Activated T-helper 17 cell treated with anti-CD3 and anti-CD28 coated beads, Interleukin-2, amount 50 U/mL, for 72 hours (primary cell): Measurements from ENCODE around the gene GPR55. TPM values are rescaled to one million over a fixed set of nuclear protein-coding genes. Genes with fewer than 3 reads are reported as not detected.

ENCODE experiments used
- ATAC-seq: fragments of 150-1000 bp; cut with Tn5 transposase; replicated peaks from 2 replicates; pipeline ENCODE4 v1.10.0; 2021; ENCODE audit warnings: mild to moderate bottlenecking, moderate library complexity
- H3K27ac Mint-ChIP-seq: one replicate; pipeline ENCODE4 v1.8.0; 2022; ENCODE audit warnings: mixed read lengths
- H3K27me3 Mint-ChIP-seq: one replicate; pipeline ENCODE4 v1.8.0; 2022; ENCODE audit warnings: mixed read lengths
- H3K36me3 Mint-ChIP-seq: one replicate; pipeline ENCODE4 v1.8.0; 2022; ENCODE audit warnings: low read depth, mild to moderate bottlenecking, mixed read lengths
- H3K4me1 Mint-ChIP-seq: one replicate; pipeline ENCODE4 v1.8.0; 2022; ENCODE audit warnings: mixed read lengths
- H3K4me3 Mint-ChIP-seq: one replicate; pipeline ENCODE4 v1.8.0; 2022; ENCODE audit warnings: mild to moderate bottlenecking, mixed read lengths
- H3K9me3 Mint-ChIP-seq: one replicate; pipeline ENCODE4 v1.8.0; 2022; ENCODE audit warnings: mixed read lengths
- total RNA-seq, 2 donors: library from RNA; stranded (reverse); gene quantifications; one replicate each; pipeline ENCODE4 v1.2.3, GENCODE V29; 2022

GPR55 gene
- total RNA-seq, 2 donors from 2014 or later = 11.1 to 19.9 TPM

- H3K4me1 Mint-ChIP-seq = peaks cover 21% of the 10 kb centered on the region
- no peaks in the 10 kb centered on the region for H3K9me3 Mint-ChIP-seq
- peak within 1 kb of the TSS; percentile 54 for H3K27ac Mint-ChIP-seq
- H3K4me3 Mint-ChIP-seq = peak within 1 kb of the TSS; percentile 73
- no peaks in the 10 kb centered on the region for H3K36me3 Mint-ChIP-seq
- H3K27me3 Mint-ChIP-seq = peaks cover 7% of the 10 kb centered on the region
- ATAC-seq = peak; percentile 86
Measured at GRCh38 chr2:230864605-230865306, 60.3 kb downstream of the GPR55 start, which contains the start of gene ITM2C. TSS of gene ITM2C (plus strand) at chr2:230864942. CDS start at chr2:230865026, 84 bp downstream.

GRCh38 chr2:230864122-230864604 lies 60.9 kb downstream of the GPR55 start:
- H3K27me3 Mint-ChIP-seq = peaks cover 7% of the 10 kb centered on the region
- ATAC-seq = peak; percentile 4

GRCh38 chr2:230863442-230864121 lies 61.5 kb downstream of the GPR55 start:
- peaks cover 7% of the 10 kb centered on the region for H3K27me3 Mint-ChIP-seq

More at GRCh38 chr2:230864122-230864604, 60.9 kb downstream of the GPR55 start:
- peak overlapping the region; percentile 51 for H3K27ac Mint-ChIP-seq
- peak overlapping the region; percentile 73 for H3K4me3 Mint-ChIP-seq
- no peaks in the 10 kb centered on the region for H3K9me3 Mint-ChIP-seq
- H3K4me1 Mint-ChIP-seq = peaks cover 21% of the 10 kb centered on the region
- H3K36me3 Mint-ChIP-seq = no peaks in the 10 kb centered on the region

GRCh38 chr2:230863031-230863430 lies 62.0 kb downstream of the GPR55 start:
- ATAC-seq = no peak
- Mint-ChIP-seq H3K27ac (no peak overlapping the region), H3K9me3 (no peaks in the 10 kb centered on the region), H3K27me3 (peaks cover 7% of the 10 kb centered on the region), H3K36me3 (no peaks in the 10 kb centered on the region), H3K4me1 (peaks cover 21% of the 10 kb centered on the region), H3K4me3 (peak overlapping the region; percentile 73)

More at GRCh38 chr2:230863442-230864121, 61.5 kb downstream of the GPR55 start:
- H3K9me3 Mint-ChIP-seq = no peaks in the 10 kb centered on the region
- H3K4me1 Mint-ChIP-seq = peaks cover 21% of the 10 kb centered on the region
- no peaks in the 10 kb centered on the region for H3K36me3 Mint-ChIP-seq
- peak overlapping the region; percentile 73 for H3K4me3 Mint-ChIP-seq
- no peak for ATAC-seq
- H3K27ac Mint-ChIP-seq = peak overlapping the region; percentile 51

- H3K4me3 Mint-ChIP-seq = no peak overlapping the region
- no peak overlapping the region for H3K27ac Mint-ChIP-seq
- H3K27me3 Mint-ChIP-seq = peaks cover 12% of the 10 kb centered on the region
- H3K36me3 Mint-ChIP-seq = no peaks in the 10 kb centered on the region
- no peak for ATAC-seq
- H3K9me3 Mint-ChIP-seq = no peaks in the 10 kb centered on the region
- peaks cover 21% of the 10 kb centered on the region for H3K4me1 Mint-ChIP-seq
Measured at GRCh38 chr2:230862292-230862691, 62.8 kb downstream of the GPR55 start.

GRCh38 chr2:230861552-230862255 lies 63.3 kb downstream of the GPR55 start:
- no peaks in the 10 kb centered on the region for H3K9me3 Mint-ChIP-seq
- H3K36me3 Mint-ChIP-seq = no peaks in the 10 kb centered on the region
- H3K27ac Mint-ChIP-seq = no peak overlapping the region
- no peak for ATAC-seq
- peak overlapping the region; percentile 5 for H3K4me3 Mint-ChIP-seq
- peaks cover 16% of the 10 kb centered on the region for H3K27me3 Mint-ChIP-seq
- H3K4me1 Mint-ChIP-seq = peaks cover 16% of the 10 kb centered on the region

Other genes starting within 250 kb of the GPR55 start
- 100 to 1,000 TPM in 1 of 2 donors, 10 to 100 TPM in 1; 93.3 to 137 TPM for gene CAB39, start 212.4 kb downstream of the GPR55 start, total RNA-seq
- 10 to 100 TPM; 28.7 to 45.0 TPM for gene ITM2C, start 60.3 kb downstream of the GPR55 start, total RNA-seq
- gene SPATA3, start 70.9 kb upstream of the GPR55 start, total RNA-seq = 1 to 10 TPM; 2.2 to 2.5 TPM
- 1 to 10 TPM in 1 of 2 donors, under 1 TPM in 1; 0.48 to 3.3 TPM for gene C2orf72, start 112.3 kb upstream of the GPR55 start, total RNA-seq
- 100 to 1,000 TPM in 1 of 2 donors, 10 to 100 TPM in 1; 70.2 to 154 TPM for gene PSMD1, start 131.6 kb upstream of the GPR55 start, total RNA-seq
- gene HTR2B, start 199.8 kb upstream of the GPR55 start, total RNA-seq = not detected